HG03060 (cell line): ENCODE results near the gene GLRA1.
"Not testable (repeated sequence)": the region's sequence is repeated elsewhere in the genome, so short reads cannot be mapped to it uniquely, and the experiment has no call there.

Source experiments
- ATAC-seq: cut with Tn5 transposase; IDR thresholded peaks from one replicate; pipeline ENCODE4 v1.9.1; 2021; ENCODE audit warnings: low read depth, moderate number of reproducible peaks; ENCODE audit not compliant: unreplicated experiment

The GLRA1 gene

GRCh38 chr5:151886546-151887275 lies 37.9 kb downstream of the GLRA1 start:
- ATAC-seq = no peak

GRCh38 chr5:151885138-151885908 lies 39.3 kb downstream of the GLRA1 start:
- ATAC-seq = no peak

DNA sequence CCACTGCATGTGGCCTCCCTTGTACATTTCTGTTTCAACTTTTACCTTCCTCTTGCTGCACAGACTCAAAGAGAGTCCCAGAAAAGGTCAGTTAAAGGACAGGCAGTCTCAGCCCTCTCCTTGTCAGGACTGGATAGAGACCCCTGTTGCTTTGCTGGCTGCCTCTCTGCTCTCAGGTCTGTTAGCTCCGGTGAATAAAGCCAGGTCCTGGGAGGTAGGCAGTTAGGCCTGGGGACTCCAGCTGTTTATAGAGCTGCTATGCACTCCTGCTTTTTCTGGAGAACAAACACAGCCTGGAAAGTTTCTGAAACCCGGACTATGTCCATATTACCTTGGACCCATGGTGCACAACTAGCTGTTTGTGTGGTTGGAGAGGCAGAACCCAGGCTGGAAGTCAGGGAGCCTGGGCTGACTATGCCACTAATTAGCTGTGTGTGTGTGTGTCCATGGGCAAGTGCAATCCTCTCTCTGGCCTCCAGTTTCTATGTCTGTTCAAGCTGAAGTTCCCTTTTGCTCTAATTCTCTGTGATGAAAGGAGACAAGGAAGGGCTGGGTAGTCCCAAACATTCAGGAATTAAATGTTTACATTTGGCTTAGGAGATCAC lies 42.9 kb downstream of the GLRA1 start:
- ATAC-seq = no peak

DNA sequence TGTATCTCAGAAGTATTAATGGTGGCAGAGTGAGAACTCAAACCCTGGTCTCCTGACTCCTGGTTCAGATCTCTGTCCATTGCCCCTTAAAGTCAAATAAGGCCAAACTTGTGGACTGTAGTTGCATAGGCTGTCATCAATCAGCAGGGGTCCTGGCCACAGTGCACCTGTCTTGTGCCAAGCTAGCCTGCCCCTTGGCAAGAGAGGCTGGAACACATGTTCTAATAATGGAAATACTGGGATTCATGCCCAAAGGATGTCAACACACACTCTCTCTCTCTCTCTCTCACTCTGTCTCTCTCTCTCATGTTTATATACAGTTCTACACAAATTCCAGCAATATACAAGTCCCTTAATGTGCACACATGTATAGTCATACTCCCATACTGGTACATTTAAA lies 44.3 kb downstream of the GLRA1 start:
- no peak for ATAC-seq

GRCh38 chr5:151873701-151874100 lies 51.0 kb downstream of the GLRA1 start:
- no peak for ATAC-seq

- no peak for ATAC-seq
Observed at GRCh38 chr5:151872701-151873100, 52.0 kb downstream of the GLRA1 start.

DNA sequence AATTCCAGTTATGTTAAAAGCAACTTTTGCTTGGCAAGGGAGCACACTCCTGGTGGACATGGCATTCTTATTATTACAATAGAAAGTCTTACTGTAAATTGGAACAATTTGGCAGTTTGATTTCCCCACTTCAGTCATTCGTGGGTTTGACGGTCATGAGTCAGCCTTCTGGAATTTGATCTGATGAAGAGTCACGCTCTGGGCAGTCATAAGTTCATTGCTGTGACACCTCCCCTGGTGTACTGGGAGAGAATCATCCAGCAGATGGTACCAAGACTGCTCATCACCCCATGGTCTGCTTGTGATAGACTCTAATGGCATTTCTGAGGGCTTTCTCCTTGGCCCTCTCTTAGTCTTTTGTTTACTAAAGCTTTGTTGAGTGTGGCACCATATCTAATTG lies 53.8 kb downstream of the GLRA1 start:
- ATAC-seq = no peak

GRCh38 chr5:151870271-151870670 lies 54.4 kb downstream of the GLRA1 start:
- ATAC-seq = no peak

GRCh38 chr5:151869843-151870242 lies 54.8 kb downstream of the GLRA1 start:
- ATAC-seq = no peak

GRCh38 chr5:151868451-151868850 lies 56.2 kb downstream of the GLRA1 start:
- ATAC-seq = no peak

GRCh38 chr5:151864061-151864748 lies 60.4 kb downstream of the GLRA1 start:
- no peak for ATAC-seq

DNA sequence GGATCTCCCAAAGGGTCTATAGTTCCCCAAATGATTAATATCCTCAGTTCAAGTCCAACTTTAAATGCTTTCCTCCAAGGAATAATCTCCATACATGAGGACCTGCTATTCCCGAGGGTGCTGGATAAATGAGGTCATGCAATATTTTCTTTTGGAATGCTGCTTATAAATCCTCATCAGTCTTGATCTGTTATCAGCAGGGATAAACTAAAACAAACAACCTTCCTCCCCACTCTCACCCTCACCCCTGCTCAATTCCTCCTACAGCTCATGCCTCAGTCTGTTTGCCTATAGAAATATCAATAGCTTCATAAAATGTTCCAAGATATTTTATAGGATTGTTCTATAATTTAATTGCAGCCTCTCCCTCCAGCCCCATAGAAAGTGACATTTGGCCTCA lies 61.1 kb downstream of the GLRA1 start:
- no peak for ATAC-seq

DNA sequence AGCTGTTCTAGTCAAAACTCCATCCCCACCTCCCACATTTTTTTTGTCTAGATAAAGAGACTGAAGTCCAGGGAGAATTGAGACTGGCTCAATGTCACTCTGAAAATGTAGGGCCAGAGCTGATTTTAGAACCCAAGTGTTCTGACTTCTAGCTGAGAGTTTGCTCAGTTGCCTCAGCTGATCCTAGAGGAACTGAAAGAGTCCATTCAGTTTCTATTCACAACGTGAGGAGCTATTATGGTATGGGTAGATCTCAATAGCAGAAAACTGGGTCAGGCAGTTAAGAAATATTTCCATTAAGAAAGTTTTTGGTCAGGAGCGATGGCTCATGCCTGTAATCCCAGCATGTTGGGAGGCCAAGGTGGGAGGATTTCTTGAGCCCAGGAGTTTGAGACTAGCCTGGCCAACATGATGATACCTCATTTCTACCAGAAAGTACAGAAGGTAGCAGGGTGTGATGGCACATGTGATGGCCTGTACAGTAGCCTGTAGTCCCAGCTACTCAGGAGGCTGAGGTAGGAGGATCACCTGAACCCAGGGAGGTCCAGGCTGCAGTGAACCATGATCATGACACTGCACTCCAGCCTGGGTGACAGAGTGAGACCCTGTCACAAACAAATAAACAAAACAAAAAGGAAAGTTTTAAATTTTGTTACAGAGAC lies 61.7 kb downstream of the GLRA1 start:
- ATAC-seq = peak; percentile 59

- not testable (repeated sequence) for ATAC-seq
Observed at GRCh38 chr5:151860867-151861266, 63.8 kb downstream of the GLRA1 start.

DNA sequence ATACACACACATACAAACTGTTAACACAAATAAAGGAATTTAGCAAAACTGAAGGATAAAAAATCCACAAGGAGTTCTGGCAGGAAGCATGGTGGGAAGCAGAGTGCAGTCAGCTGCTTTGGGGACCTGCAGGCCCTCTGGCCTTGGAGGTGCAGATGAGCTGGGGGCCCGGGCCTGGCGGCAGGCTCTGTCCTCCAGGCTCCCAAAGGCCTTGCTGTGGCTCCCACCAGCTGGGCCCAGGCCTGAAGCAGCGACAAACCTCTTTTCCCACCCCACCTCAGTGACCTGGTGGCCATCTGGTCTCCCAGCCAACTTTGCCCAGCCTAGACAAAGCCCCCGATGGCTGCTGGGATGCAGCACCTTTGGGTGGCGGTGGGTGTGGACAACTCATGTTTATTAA lies 67.8 kb downstream of the GLRA1 start:
- no peak for ATAC-seq

- no peak for ATAC-seq
Observed at GRCh38 chr5:151855701-151856100, 69.0 kb downstream of the GLRA1 start.

- no peak for ATAC-seq
Observed at GRCh38 chr5:151847871-151848270, 76.8 kb downstream of the GLRA1 start.

- no peak for ATAC-seq
Observed at GRCh38 chr5:151846765-151847164, 77.9 kb downstream of the GLRA1 start.

DNA sequence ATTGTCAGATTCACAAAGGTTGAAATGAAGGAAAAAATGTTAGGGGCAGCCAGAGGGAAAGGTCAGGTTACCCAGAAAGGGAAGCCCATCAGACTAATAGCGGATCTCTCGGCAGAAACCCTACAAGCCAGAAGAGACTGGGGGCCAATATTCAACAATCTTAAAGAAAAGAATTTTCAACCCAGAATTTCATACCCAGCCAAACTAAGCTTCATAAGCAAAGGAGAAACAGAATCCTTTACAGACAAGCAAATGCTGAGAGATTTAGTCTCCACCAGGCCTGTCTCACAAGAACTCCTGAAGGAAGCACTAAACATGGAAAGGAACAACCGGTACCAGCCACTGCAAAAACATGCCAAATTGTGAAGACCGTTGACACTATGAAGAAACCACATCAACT lies 91.8 kb downstream of the GLRA1 start:
- not testable (repeated sequence) for ATAC-seq

GRCh38 chr5:151829370-151829769 lies 95.3 kb downstream of the GLRA1 start:
- no peak for ATAC-seq

GRCh38 chr5:151825445-151825844 lies 99.2 kb downstream of the GLRA1 start:
- ATAC-seq = no peak
